Measurements from ENCODE around the gene SERPINB10.
A peak's percentile ranks its signal among the peaks of the same experiment; 100 is the strongest.

Gene SERPINB10

DNA sequence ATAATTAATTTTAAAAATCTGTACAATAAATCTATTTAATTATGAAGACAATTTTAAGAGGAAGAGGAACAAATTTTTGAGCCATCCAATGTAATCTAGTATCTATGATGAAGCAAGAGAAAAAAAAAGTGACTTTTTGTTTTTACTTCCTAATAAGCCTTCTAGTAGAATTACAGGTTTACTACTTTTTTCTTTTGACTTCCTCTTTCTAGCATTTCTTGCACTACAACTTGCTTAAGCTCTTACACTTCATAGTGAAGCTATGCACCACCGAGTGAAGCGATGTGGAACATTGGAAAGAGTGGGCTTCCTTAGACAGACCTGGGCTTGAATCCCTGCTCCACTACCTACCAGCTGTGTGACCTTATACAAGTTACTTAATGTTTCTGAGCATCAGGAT is 18.1 kb upstream of the SERPINB10 start:
- TF ChIP-seq, protein P1, sequence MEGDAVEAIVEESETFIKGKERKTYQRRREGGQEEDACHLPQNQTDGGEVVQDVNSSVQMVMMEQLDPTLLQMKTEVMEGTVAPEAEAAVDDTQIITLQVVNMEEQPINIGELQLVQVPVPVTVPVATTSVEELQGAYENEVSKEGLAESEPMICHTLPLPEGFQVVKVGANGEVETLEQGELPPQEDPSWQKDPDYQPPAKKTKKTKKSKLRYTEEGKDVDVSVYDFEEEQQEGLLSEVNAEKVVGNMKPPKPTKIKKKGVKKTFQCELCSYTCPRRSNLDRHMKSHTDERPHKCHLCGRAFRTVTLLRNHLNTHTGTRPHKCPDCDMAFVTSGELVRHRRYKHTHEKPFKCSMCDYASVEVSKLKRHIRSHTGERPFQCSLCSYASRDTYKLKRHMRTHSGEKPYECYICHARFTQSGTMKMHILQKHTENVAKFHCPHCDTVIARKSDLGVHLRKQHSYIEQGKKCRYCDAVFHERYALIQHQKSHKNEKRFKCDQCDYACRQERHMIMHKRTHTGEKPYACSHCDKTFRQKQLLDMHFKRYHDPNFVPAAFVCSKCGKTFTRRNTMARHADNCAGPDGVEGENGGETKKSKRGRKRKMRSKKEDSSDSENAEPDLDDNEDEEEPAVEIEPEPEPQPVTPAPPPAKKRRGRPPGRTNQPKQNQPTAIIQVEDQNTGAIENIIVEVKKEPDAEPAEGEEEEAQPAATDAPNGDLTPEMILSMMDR (IDR thresholded peaks at IDR 0.05; ENCODE audit: low read length) = no peak
- no peak for TF ChIP-seq EZH2 (IDR thresholded peaks at IDR 0.05; ENCODE audit: borderline replicate concordance, low read length)
- Histone ChIP-seq H3K79me2 (ENCODE audit: insufficient read depth, low read length) (no peaks in the 10 kb centered on the region), H4K20me1 (ENCODE audit: insufficient read depth, low read length) (no peaks in the 10 kb centered on the region), H3K27ac (ENCODE audit: low read depth, low read length, poor library complexity, severe bottlenecking) (no peak overlapping the region), H3K9me2 (ENCODE audit: low read depth, low read length) (no peaks in the 10 kb centered on the region), H3K4me1 (ENCODE audit: insufficient read depth, low read length, severe bottlenecking) (no peaks in the 10 kb centered on the region), H3K4me2 (ENCODE audit: low read length) (no peak overlapping the region), H3K9ac (ENCODE audit: low read length) (no peak overlapping the region), H2AFZ (ENCODE audit: low read length) (no peak overlapping the region), H3K36me3 (ENCODE audit: insufficient read depth, low read length) (no peaks in the 10 kb centered on the region), H3K4me3 (ENCODE audit: low read depth, low read length, poor library complexity, severe bottlenecking) (no peak overlapping the region), H3K27me3 (ENCODE audit: insufficient read depth, low read length) (no peaks in the 10 kb centered on the region), H3F3A (ENCODE audit: insufficient read depth, low read length) (no peaks in the 10 kb centered on the region), H3K9me3 (ENCODE audit: low read length) (no peaks in the 10 kb centered on the region)

DNA sequence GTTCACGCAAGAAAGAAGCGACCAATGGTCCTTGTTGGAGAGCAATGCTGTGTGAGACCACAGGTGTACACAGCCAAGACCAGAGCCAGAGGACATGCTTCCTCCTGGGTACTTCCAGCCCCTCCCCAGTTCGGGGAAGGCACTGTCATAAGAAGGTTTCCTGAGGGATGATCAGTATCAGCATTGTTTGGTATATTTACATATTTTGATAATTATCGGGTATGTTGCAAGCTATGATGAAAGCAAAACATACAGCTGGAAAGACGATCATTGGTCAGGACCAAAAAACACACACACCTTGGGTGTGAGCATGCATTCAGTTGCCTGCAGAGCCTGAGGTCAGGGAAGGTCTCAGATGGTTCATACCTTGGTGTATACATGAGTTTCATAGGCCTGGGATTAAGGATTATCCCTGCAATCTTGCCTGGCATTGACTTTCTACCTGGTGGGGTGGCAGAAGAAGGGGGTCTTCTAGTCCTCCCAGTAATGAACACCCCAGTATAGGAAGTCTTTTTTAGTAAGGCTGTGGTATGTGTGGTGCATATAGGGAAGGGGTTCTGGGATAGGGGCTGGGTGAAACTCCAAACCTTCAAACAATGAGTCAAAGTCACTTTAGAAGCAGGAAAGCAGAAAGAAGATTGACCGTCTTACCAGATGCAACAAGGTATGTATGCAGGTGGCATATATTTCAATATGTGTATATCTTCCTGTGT is 17.4 kb upstream of the SERPINB10 start:
- Histone ChIP-seq H4K20me1 (ENCODE audit: insufficient read depth, low read length) (no peaks in the 10 kb centered on the region), H3K4me2 (ENCODE audit: low read length) (no peak overlapping the region), H3K27me3 (ENCODE audit: insufficient read depth, low read length) (no peaks in the 10 kb centered on the region), H3K9me3 (ENCODE audit: low read length) (no peaks in the 10 kb centered on the region), H3K4me1 (ENCODE audit: insufficient read depth, low read length, severe bottlenecking) (no peaks in the 10 kb centered on the region), H2AFZ (ENCODE audit: low read length) (no peak overlapping the region), H3K36me3 (ENCODE audit: insufficient read depth, low read length) (no peaks in the 10 kb centered on the region), H3K4me3 (ENCODE audit: low read depth, low read length, poor library complexity, severe bottlenecking) (no peak overlapping the region), H3K9me2 (ENCODE audit: low read depth, low read length) (no peaks in the 10 kb centered on the region), H3K9ac (ENCODE audit: low read length) (no peak overlapping the region), H3F3A (ENCODE audit: insufficient read depth, low read length) (no peaks in the 10 kb centered on the region), H3K27ac (ENCODE audit: low read depth, low read length, poor library complexity, severe bottlenecking) (no peak overlapping the region), H3K79me2 (ENCODE audit: insufficient read depth, low read length) (no peaks in the 10 kb centered on the region)
- no peak for TF ChIP-seq EZH2 (IDR thresholded peaks at IDR 0.05; ENCODE audit: borderline replicate concordance, low read length)
- TF ChIP-seq, protein P1 (IDR thresholded peaks at IDR 0.05; ENCODE audit: low read length) = no peak

DNA sequence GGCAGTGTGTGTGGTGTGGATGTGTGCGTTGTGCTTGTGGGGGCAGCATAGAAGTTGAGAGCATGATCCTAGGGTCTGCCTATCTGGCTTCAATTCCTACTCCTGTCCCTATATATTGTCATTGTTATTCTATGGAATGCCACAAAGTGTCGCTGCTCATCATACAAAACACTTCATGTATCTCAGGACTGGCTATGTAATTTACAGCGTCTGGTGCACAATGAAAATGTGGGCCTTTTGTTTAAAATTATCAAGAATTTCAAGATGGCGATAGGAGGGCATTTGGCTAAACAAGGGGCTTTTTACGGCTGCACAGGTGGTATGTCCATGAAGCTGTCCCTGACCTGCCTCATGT is 16.8 kb upstream of the SERPINB10 start:
- H3K4me2 ChIP-seq (ENCODE audit: low read length) = no peak overlapping the region
- no peaks in the 10 kb centered on the region for H3F3A ChIP-seq (ENCODE audit: insufficient read depth, low read length)
- H3K9me3 ChIP-seq (ENCODE audit: low read length) = no peaks in the 10 kb centered on the region
- H3K4me1 ChIP-seq (ENCODE audit: insufficient read depth, low read length, severe bottlenecking) = no peaks in the 10 kb centered on the region
- TF ChIP-seq, protein P1 (IDR thresholded peaks at IDR 0.05; ENCODE audit: low read length) = peak; percentile 41
- no peak for TF ChIP-seq EZH2 (IDR thresholded peaks at IDR 0.05; ENCODE audit: borderline replicate concordance, low read length)
- no peak overlapping the region for H2AFZ ChIP-seq (ENCODE audit: low read length)
- H3K36me3 ChIP-seq (ENCODE audit: insufficient read depth, low read length) = no peaks in the 10 kb centered on the region
- H3K27me3 ChIP-seq (ENCODE audit: insufficient read depth, low read length) = no peaks in the 10 kb centered on the region
- H3K27ac ChIP-seq (ENCODE audit: low read depth, low read length, poor library complexity, severe bottlenecking) = no peak overlapping the region
- no peak overlapping the region for H3K9ac ChIP-seq (ENCODE audit: low read length)
- no peak overlapping the region for H3K4me3 ChIP-seq (ENCODE audit: low read depth, low read length, poor library complexity, severe bottlenecking)
- H3K9me2 ChIP-seq (ENCODE audit: low read depth, low read length) = no peaks in the 10 kb centered on the region
- no peaks in the 10 kb centered on the region for H4K20me1 ChIP-seq (ENCODE audit: insufficient read depth, low read length)
- no peaks in the 10 kb centered on the region for H3K79me2 ChIP-seq (ENCODE audit: insufficient read depth, low read length)

Data from OCI-LY1 (cell line).